Fibroblast of lung (primary cell): ENCODE results near the gene ZNF598.
"Not testable (repeated sequence)": the region's sequence is repeated elsewhere in the genome, so short reads cannot be mapped to it uniquely, and the experiment has no call there.

Experiments
- EZH2 ChIP-seq: IDR thresholded peaks from 2 replicates; pipeline ENCODE4 v1.5.1; 2012; ENCODE audit warnings: low read length, control low read depth, mild to moderate bottlenecking; ENCODE audit errors: missing control alignments
- TF ChIP-seq, protein P1 (sequence below), 2 donors: IDR thresholded peaks in 1 of 2; conservative IDR thresholded peaks in 1 of 2; 1 replicate in 1 of 2; 2 replicates in 1 of 2; pipeline ENCODE4 v1.5.1; 2011 to 2012; ENCODE audit warnings: low read length in 2 of 2, control low read depth in 1 of 2, inconsistent platforms in 1 of 2, low read depth in 1 of 2, mild to moderate bottlenecking in 1 of 2

DNA sequence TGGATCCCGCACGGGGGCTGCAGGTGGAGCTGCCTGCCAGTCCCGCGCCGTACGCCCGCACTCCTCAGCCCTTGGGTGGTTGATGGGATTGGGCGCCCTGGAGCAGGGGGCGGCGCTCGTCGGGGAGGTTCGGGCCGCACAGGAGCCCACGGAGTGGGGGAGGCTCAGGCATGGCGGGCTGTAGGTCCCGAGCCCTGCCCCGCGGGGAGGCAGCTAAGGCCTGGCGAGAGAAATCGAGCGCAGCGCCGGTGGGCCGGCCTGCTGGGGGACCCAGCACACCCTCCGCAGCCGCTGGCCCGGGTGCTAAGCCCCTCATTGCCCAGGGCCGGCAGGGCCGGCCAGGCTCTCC, 51.5 kb downstream of the ZNF598 start:
- TF ChIP-seq, protein P1, sequence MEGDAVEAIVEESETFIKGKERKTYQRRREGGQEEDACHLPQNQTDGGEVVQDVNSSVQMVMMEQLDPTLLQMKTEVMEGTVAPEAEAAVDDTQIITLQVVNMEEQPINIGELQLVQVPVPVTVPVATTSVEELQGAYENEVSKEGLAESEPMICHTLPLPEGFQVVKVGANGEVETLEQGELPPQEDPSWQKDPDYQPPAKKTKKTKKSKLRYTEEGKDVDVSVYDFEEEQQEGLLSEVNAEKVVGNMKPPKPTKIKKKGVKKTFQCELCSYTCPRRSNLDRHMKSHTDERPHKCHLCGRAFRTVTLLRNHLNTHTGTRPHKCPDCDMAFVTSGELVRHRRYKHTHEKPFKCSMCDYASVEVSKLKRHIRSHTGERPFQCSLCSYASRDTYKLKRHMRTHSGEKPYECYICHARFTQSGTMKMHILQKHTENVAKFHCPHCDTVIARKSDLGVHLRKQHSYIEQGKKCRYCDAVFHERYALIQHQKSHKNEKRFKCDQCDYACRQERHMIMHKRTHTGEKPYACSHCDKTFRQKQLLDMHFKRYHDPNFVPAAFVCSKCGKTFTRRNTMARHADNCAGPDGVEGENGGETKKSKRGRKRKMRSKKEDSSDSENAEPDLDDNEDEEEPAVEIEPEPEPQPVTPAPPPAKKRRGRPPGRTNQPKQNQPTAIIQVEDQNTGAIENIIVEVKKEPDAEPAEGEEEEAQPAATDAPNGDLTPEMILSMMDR (conservative IDR thresholded peaks at IDR 0.05 in 1 of 2, IDR thresholded peaks at IDR 0.05 in 1 of 2; ENCODE audit: low read depth in 1 of 2, low read length in 2 of 2) = not testable (repeated sequence)
- not testable (repeated sequence) for TF ChIP-seq EZH2
